ENCODE measurements around the gene CUL1.
A peak's percentile ranks its signal among the peaks of the same experiment; 100 is the strongest.
"Not testable (repeated sequence)": the region's sequence is repeated elsewhere in the genome, so short reads cannot be mapped to it uniquely, and the experiment has no call there.

CUL1 gene

DNA sequence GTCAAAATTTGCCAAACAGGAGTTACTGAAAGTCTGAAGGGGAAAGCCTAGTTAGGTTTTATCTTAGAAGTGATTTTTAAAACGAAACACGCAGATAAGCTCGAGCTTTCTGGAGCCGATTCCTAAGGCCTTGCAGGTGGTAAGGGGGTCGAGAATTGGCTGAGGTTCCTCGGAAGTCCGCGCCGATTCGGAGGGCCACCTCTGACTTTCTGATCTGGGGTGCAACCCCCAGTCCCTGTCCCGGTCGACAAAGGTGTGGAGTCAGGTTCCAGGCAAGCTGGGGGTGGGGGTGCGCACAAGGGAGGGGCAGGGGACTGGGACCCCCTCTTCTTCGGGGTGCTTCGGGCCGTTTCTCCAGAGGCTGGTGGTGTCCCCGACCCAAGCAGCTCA is 701 bp upstream of the CUL1 start:
- DNase-seq: no peak

DNA sequence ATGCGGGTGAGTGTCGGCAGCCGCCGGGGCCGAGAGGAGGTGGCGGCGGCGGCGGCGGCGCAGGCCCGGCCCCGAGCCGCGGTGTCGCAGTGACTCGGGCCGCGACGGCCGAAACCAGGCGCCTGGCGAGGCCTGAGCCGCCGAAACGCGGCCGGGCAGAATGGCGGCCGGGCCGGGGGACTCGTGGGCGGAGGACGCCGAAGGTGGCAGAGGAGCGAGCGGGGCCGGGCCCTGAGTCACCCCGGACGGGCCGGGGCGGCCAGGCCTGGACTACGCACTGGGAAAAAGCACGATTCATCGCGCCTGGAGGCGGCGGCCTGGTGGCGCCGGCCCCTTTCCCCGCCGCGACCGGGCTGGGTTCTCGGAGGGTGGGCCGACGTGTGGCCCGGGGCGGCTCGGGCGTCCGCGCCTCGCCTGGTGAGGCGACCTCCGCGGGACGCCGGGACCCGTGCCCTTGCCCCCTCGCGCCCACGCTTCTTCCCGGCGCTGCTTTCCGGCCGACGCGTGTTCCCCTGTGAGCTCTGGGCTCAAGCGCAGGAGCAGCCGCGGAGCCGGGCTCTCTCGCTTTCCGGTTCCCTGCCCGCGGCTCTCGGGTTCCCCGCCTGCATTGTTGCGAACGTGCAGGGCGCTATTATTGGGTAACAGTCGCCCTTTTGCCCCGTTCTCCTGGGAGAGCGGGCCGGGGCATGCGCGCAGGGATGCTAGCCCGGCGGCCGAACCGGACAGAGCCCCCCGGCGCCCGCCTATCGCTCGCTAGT is 500 bp downstream of the CUL1 start:
- peak; percentile 41 for DNase-seq

GRCh38 chr7:148699782-148700629 is 1.3 kb downstream of the CUL1 start:
- no peak for DNase-seq

- DNase-seq: no peak
Observed at GRCh38 chr7:148700661-148701064, 2.0 kb downstream of the CUL1 start.

DNA sequence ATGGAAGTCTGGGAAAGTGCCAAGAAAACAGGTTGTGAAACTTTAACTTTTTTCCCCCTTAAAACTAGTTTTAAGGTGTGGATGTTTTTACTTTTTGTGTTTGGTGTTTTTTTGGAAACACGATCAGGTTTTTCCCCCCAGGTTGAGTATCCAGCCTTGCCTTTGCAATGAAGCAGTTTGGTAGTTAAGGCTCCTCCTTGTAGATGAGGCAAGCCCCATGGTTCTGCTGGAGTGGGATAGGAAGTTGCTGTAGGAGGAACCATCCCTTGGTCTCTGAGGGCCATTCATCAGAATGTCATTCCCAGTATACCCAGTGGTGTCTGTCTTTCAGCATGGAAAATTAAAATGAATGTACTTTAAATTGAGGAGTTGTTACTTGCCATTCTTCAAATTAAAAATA is 2.7 kb downstream of the CUL1 start:
- DNase-seq: no peak

GRCh38 chr7:148702876-148703670 is 4.4 kb downstream of the CUL1 start:
- no peak for DNase-seq

GRCh38 chr7:148703671-148703962 is 4.9 kb downstream of the CUL1 start:
- not testable (repeated sequence) for DNase-seq

DNA sequence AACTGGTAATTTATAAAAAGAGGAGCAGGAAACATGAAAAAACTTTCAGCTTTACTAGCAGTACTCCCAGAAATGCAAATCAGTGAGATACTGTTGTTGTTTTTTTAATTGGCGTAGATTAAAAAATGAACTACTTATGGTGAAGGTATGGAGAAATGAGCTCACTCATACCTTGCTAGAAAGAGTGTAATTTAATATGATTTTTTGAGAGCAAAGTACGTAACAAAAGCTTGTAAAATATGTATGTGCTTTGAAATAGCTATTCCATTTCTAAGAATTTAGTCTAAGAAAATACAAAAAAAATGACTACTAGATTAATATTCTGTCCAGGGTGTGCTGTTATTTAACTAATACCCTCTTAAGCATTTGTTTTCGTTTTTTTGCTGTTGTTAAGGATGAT is 5.5 kb downstream of the CUL1 start:
- DNase-seq: no peak

DNA sequence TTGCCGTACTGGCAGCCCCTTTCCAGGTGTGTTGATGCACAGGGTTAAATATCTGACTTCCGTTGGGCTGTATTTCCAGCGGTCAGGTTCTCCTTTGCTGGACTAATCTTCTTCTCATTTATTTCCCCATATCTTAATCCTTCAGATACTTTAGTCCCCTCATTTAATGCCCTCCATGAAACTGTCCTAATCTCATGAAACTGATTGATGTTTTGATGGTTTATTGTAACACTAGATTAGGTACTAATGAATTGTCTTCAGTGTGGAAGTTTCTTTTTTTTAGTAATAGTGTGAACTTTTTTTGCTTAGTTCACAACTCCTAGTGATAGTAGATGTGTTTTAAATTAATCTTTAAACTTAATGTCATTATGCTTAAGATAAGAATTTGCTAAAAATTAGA is 6.3 kb downstream of the CUL1 start:
- no peak for DNase-seq

DNA sequence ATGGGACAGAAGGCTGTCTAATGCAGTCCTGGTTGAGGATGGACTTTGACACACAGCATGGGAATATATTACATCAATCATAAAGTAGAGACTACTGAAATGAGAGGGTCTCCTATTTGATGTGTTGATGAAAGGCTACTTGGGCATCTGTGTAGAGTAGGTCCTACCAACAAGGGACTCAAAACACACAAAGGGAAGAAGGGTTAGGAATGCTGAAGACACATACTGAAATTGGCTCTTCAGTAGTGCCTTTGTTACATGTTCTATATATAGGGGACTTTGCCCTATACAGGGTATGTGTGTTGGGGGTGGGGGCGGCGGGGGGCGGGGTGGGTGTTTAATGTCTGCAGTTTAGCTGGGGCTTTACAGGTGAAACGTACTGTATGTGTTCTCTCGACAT is 7.7 kb downstream of the CUL1 start:
- no peak for DNase-seq

DNA sequence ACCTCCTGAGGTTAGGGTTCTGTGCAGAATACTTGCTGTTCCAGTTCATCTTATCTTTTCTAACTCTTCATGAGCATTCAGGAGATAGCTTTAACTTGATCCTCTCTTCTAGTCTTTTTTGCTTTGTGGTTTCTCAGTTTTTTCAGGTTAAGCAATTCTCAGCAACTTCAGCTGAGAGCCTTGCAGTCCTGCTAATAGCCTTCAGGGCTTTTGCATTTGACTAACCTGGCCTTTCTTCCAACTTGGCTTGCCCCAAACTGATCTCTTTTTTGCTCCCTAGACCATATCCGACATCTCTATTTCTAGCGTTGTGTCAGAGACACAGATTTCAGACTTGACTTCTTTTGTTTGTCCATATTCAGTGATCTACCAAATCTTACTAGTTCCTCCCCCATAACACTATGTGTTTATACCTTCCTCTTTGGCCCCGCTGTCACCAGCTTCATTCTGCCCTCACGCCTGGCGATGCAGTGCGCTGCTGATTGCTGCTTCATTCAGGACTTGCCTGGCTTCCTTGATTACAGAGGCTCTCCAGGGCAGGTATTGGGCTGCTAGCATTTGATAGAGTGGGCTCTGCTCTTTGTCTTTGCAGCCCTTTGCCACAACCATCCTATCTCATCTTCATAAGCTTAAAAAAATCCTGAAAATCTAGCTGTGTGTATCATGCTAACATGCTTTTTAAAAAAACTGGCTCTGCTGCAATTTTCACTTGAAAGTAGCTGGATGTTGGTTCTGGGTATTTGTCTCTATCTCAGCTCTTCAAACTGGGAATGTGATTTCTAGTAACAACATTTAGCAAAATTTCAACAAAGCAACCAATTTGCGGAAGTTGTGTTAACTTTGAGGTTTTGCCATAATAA is 9.6 kb downstream of the CUL1 start:
- DNase-seq: no peak

DNA sequence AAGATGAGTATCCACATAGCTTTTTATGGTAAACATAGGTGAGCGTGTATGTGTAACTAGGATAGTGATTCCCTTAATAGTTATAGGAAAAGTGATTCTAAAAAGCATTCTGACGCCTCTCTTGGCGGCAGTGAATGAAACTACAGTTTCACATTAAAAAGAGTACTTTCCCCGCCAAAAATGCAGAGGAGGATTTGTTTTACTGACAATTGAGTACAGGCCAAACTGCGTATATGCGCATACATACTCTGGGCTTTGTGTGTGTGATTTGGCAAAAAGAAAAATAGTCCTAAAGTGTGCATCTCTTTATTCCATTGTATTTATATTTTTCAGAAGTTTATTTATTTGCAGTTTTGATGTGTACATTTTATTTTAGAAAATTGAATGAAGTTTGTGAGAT is 10.3 kb downstream of the CUL1 start:
- no peak for DNase-seq

- DNase-seq: not testable (repeated sequence)
Observed at GRCh38 chr7:148710426-148710825, 11.7 kb downstream of the CUL1 start.

GRCh38 chr7:148711191-148712102 is 12.7 kb downstream of the CUL1 start:
- DNase-seq: no peak

GRCh38 chr7:148712678-148713329 is 14.1 kb downstream of the CUL1 start:
- no peak for DNase-seq

- no peak for DNase-seq
Observed at GRCh38 chr7:148714498-148714897, 15.8 kb downstream of the CUL1 start.

DNA sequence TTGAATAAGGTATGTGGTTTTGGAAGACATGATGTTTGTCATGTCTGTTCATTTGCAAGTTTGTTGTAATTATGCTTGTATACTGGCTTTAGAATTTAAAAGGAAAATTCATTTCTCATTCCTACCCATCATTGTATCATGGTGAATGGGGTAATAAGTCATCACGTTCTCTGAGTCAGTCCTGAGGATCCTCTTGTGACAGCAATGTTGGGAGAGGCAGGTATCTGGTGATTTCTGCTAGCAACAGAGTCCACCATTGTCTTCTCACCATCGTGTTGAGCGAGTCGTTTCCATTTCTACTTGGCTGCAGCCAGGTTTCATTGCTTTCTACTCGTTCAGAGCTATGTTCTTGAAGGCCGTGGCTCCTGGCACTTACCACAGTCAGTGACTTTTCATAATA is 16.3 kb downstream of the CUL1 start:
- no peak for DNase-seq

DNA sequence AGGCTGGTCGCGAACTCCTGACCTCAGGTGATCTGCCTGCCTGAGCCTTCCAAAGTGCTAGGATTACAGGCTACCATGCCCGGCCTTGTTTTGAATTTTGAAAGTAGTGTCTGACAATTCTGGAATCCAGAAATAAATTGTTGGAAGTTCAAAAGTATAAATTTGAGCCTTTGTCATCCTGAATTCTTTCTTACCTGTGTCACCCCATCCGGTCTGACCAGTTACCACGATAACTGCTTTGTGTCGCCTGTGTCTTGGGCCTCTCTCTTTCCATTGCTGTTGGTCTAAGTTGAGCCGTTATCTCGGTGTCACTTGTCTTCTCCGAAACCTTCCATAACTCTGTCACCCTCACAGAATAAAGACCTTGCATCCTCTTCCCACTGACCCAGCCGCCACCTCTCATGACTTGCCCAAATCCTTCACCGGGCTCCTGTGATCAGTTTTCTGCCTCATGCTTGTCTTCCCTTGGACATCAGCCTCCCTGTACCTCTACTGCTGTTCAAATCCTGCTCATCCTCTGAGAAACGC is 18.6 kb downstream of the CUL1 start:
- DNase-seq: no peak

DNA sequence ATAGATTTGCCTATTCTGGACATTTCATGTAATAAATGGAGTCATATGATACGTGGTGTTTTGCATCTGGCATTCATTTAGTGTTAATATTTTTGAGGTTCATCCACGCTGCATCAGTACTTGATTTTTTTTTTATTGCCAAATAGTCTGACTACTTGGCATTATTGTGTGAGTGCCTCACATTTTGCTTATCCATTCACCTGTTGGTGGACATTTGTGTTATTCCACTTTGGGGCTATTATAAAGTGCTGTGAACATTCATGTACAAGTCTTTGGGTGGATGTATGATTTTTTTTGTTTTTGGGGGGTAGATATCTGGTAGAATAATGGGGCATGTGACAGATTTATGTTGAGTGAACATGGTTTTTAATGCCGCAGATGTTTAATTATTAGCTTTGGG is 19.7 kb downstream of the CUL1 start:
- no peak for DNase-seq

GRCh38 chr7:148719753-148720152 is 21.1 kb downstream of the CUL1 start:
- no peak for DNase-seq

DNA sequence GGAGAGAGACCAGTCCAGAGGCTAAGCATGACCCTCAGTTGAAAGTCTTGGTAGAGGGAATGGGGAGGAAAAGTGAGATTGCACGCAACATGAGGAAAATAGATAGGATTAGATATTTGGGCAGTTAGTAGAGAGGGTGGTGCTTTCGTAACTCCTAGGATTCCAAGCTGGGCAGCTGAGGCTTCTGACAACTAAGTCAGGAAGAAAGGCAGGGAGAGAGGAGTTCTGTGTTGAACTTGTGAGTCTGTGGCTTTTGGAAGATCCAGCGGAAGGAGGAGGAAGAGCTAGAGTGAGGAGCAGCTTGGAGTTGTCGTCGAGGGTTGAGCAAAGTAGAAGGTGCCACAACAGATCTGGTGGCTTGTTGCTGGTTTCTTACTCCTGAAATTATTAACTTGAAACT is 21.8 kb downstream of the CUL1 start:
- no peak for DNase-seq

Data from T1000 (cell line).